ENCODE results near the gene ASIC4. TPM values are rescaled to one million over a fixed set of nuclear protein-coding genes. Genes with fewer than 3 reads are reported as not detected.
A peak's percentile ranks its signal among the peaks of the same experiment; 100 is the strongest.

The ASIC4 gene
- total and polyA plus RNA-seq, 12 donors: 0.15 to 0.43 (median 0.20) TPM; not detected in 7

DNA sequence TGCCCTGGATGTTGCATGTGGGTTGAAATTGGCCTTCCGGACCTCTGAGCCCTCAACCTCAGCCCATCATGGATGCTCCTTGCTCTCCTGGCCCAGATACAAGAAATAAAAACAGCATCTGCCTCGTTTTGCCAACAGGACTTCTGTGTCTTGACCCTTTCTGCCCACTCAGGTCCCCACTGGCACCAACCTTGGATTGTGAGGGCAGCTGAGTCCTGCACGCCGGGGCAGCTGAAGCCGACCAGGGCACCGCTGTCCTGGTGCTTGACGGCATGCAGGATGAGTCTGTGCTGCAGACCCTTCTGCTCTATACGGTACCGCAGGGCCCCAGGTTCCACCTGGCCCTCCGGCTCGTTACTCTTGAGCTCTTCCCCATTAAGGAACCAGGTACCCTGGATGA, 52.4 kb downstream of the ASIC4 start:
- intact Hi-C loops (cut with DNase I): loop anchor here in 2 of 10 donors (5.0 to 10.0 kb wide), 2 partner anchors 61 to 68 kb away; partner anchors contain the start of gene SLC4A3 (in 1 of the 2)
- ATAC-seq: no peak
- Histone ChIP-seq H3K36me3 (peaks cover 0 to 73% (median 12%) of the 10 kb centered on the region in 9 donors), H3K27ac (no peak overlapping the region), H3K4me3 (no peak overlapping the region), H3K27me3 (peaks cover 0 to 28% (median 0%) of the 10 kb centered on the region in 7 donors), H3K4me1 (peaks cover 2 to 33% (median 13%) of the 10 kb centered on the region in 9 donors), H3K9me3 (no peaks in the 10 kb centered on the region)
- no peak for DNase-seq
- 86 to 89% methylated on average over 11 of the region's 11 CpGs for WGBS, 2 donors
- no peak for TF ChIP-seq CTCF (IDR thresholded peaks at IDR 0.05)

GRCh38 chr2:219567131-219567530, 52.8 kb downstream of the ASIC4 start:
- no peaks in the 10 kb centered on the region for H3K9me3 ChIP-seq
- peaks cover 2 to 33% (median 13%) of the 10 kb centered on the region in 9 donors for H3K4me1 ChIP-seq
- H3K36me3 ChIP-seq: peaks cover 0 to 68% (median 12%) of the 10 kb centered on the region in 9 donors
- no peak for TF ChIP-seq CTCF (IDR thresholded peaks at IDR 0.05)
- ATAC-seq (no peak), DNase-seq (peak in 1 of 2 donors; percentile 13)
- intact Hi-C loops (cut with DNase I): loop anchor here in 2 of 10 donors (5.0 to 10.0 kb wide), 2 partner anchors 60 to 68 kb away; partner anchors contain the start of gene SLC4A3 (in 1 of the 2)
- H3K4me3 ChIP-seq: no peak overlapping the region
- 90 to 94% methylated on average over 18 of the region's 18 CpGs for WGBS, 2 donors
- peaks cover 0 to 31% (median 0%) of the 10 kb centered on the region in 7 donors for H3K27me3 ChIP-seq
- H3K27ac ChIP-seq: no peak overlapping the region

DNA sequence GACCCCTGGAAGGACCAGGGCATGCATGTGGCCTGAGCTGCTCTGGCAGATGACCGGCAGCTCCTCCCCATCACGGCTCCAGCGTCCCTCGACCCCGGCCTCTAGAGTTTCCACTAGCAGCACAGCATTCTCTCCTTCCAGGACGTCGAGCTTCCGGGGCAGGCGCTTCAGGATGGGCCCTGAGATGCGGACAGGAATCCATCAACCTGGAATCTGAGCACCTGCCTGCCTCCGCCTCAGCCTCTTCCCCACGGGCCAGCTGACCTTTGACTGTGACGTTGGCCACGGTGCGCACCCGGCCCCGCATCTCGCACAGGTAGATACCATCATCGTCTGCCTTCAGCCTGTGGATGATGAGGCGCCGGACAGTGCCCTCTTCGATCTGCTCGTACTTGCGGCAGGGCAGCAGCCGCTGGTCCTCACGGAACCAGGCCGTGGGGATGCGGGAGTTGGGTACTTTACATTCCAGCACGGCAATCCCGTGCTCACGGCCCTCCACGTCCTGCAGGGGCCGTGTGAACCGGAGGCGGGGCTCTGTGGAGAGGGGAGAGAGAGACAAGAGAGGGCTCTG, 53.6 kb downstream of the ASIC4 start:
- DNase-seq (no peak), ATAC-seq (no peak)
- Histone ChIP-seq H3K27ac (no peak overlapping the region), H3K36me3 (peaks cover 0 to 61% (median 12%) of the 10 kb centered on the region in 9 donors), H3K4me1 (peaks cover 2 to 34% (median 13%) of the 10 kb centered on the region in 9 donors), H3K27me3 (peaks cover 0 to 38% (median 0%) of the 10 kb centered on the region in 7 donors), H3K4me3 (no peak overlapping the region), H3K9me3 (no peaks in the 10 kb centered on the region)
- intact Hi-C loops (cut with DNase I): loop anchor here in 2 of 10 donors (5.0 to 10.0 kb wide), 2 partner anchors 59 to 67 kb away; partner anchors contain the start of gene SLC4A3 (in 1 of the 2)
- no peak for TF ChIP-seq CTCF (IDR thresholded peaks at IDR 0.05)
- 81 to 87% methylated on average over 35 of the region's 35 CpGs for WGBS, 2 donors

DNA sequence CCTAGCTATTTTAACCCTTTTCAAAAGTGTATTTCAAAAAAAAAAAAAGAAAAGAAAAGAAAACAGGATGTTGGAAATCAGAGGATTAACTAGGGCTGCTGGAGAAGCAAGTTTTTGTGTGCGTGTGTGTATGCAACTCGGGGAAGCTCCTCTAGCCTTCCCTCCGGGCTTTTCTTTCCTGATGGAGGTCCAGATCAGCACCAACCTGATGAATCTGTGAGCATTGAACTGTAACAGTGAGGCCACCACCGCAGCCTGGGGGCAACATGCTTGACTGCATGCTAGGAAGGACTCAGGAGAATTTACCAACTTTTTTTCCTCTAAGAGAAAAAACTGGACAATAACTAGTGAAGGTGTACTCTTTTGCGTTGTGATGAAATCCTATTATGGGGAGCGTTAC, 54.8 kb downstream of the ASIC4 start:
- H3K36me3 ChIP-seq: peaks cover 0 to 49% (median 12%) of the 10 kb centered on the region in 9 donors
- intact Hi-C loops (cut with DNase I): loop anchor here in 2 of 10 donors (5.0 to 10.0 kb wide), 2 partner anchors 58 to 66 kb away; partner anchors contain the start of gene SLC4A3 (in 1 of the 2)
- DNase-seq: no peak
- H3K9me3 ChIP-seq: no peaks in the 10 kb centered on the region
- 90% methylated on average over 6 of the region's 6 CpGs for WGBS, 2 donors
- ATAC-seq: no peak
- peaks cover 2 to 34% (median 13%) of the 10 kb centered on the region in 9 donors for H3K4me1 ChIP-seq
- no peak for TF ChIP-seq CTCF (IDR thresholded peaks at IDR 0.05)
- H3K27ac ChIP-seq: no peak overlapping the region
- peaks cover 0 to 38% (median 0%) of the 10 kb centered on the region in 7 donors for H3K27me3 ChIP-seq
- H3K4me3 ChIP-seq: no peak overlapping the region
